ENCODE data around the gene TXNRD1.
"Not testable (repeated sequence)": the region's sequence is repeated elsewhere in the genome, so short reads cannot be mapped to it uniquely, and the experiment has no call there.

The TXNRD1 gene

GRCh38 chr12:104323899-104324298, 108.3 kb downstream of the TXNRD1 start:
- DNase-seq (ENCODE audit: low read depth in 2 of 2): no peak

DNA sequence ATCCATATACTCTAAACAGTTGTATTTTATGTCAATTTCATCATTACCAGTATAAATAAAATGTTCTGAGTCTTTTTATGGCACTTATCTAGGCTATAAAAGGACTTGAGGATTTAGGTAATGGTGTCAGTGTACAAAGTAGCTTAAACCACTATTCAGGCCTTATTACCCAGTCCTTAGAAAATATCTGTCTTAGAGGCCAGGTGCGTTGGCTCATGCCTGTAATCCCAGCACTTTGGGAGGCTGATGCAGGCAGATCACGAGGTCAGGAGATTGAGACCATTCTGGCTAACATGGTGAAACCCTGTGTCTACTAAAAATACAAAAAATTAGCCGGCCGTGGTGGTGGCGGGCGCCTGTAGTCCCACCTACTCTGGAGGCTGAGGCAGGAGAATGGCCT, 112.7 kb downstream of the TXNRD1 start:
- not testable (repeated sequence) for DNase-seq (ENCODE audit: low read depth in 2 of 2)

GRCh38 chr12:104328790-104329189, 113.2 kb downstream of the TXNRD1 start:
- no peak for DNase-seq (ENCODE audit: low read depth in 2 of 2)

DNA sequence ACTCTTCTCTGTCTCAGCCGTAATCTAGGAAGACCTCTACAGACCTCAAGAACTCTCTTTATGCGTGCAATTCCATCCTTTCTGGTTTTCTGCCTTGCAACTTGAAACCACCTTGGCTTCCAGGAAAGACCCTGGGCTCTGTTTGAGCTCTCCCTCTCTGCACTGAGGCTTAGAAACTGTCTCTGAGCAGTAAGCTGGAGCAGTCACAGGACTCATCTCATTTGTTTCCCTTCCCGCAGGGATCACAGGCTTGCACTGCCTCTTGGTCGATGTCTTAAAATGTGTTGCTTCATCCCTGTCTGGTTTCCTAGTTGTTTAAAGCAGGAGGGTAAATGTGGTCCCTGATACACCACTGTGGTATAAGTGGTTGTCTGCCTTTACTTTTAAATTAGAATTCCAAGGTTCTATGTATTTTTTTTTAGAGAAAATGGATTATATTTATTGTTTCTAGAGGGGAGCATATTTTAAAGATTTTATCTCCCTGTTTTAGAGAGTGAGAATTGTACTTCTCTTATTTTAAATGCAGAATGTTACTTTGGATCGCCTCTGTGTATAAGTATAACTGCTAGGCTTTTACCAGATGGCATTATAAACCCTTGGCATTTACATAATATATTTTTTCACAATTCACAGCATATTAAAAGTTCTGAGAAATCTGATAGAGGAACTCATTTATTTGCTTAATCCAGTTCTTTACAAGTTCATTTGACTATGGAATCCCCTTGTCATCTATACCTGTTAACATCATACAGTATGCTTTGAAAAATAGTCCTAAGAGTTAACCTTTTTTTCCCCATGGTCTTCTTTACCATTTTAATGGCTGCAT, 114.3 kb downstream of the TXNRD1 start:
- DNase-seq (ENCODE audit: low read depth in 2 of 2): no peak

- no peak for DNase-seq (ENCODE audit: low read depth in 2 of 2)
Measured at GRCh38 chr12:104331376-104331775, 115.8 kb downstream of the TXNRD1 start.

DNA sequence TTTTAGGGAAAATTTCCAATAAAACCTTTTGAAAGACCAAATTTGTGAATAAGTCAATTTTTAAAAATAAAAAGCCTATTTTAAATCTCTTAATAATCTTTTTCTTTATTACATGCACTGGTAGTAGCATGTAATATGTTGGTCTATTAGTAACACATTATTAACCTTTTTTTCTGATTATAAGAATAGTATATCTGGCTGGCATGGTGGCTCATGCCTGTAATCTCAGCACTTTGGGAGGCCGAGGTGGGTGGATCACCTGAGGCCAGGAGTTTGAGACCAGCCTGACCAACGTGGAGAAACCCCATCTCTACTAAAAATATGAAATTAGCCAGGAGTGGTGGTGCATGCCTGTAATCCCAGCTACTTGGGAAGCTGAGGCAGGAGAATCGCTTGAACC, 116.7 kb downstream of the TXNRD1 start:
- not testable (repeated sequence) for DNase-seq (ENCODE audit: low read depth in 2 of 2)

DNA sequence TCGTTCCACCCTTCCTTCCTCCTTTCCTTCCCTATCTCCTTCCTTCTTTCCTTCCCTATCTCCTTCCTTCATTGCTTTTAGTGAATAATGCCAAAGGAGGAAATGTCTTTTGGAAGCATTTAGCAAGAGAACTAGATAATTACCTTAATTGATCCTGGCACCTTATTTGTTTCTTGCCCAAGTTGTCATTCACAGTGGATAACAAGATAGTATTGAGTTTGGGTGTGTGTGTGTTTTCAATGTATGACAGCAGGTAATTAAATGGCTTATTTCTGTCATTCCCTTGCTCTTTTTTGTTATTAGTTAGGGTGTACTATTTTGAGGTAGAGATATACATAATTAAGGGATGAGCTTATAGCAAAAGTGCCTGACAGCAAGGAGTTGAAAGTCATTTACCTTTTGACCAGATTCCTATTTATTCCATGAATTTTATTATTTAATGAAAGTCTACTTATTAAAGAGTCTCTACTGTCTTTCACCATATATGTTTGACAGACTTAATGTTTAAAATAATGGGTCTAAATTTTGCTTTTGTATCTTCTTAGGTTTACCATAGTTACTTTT, 118.2 kb downstream of the TXNRD1 start:
- DNase-seq (ENCODE audit: low read depth in 2 of 2): no peak

GRCh38 chr12:104334581-104334980, 119.0 kb downstream of the TXNRD1 start:
- DNase-seq (ENCODE audit: low read depth in 2 of 2): no peak

DNA sequence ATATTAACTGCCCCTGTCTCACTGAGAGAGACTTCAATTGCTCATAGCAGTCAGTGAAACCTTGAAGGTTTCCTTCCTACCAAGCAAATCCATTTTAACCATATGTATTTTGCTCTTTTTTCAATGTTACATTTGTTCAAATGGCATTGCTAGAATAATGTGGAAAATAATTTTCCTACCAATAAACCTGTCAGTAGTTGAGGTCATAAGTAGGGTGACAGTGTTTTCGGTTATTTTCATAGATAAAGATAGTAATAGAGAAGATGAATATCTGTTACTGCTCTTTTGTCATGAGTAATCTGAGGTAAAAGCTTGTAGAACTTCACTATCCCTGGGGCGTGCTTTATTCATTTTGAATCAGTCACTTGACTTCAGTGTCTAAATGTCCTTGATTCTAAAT, 120.5 kb downstream of the TXNRD1 start:
- DNase-seq (ENCODE audit: low read depth in 2 of 2): no peak

- DNase-seq (ENCODE audit: low read depth in 2 of 2): no peak
Measured at GRCh38 chr12:104337030-104337558, 121.5 kb downstream of the TXNRD1 start.

- no peak for DNase-seq (ENCODE audit: low read depth in 2 of 2)
Measured at GRCh38 chr12:104339663-104340062, 124.1 kb downstream of the TXNRD1 start.

DNA sequence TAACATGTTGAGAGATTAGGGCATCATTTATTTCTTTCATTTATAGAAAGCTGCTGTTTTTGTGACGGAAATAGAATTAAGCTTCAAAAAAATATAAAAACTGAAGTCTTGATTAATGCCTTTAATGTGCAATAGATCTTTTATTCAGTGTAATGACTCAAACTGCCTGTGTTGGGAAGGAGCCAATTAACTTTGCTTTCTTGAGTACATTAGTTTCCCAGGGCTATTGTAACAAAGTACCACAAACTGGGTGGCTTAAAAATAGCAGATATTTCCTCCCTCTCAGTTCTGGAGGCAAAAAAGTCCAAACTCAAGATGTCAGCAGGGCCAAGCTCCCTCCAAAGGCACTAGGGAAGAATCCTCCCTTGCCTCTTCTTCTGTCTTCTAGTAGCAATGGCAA, 124.6 kb downstream of the TXNRD1 start:
- no peak for DNase-seq (ENCODE audit: low read depth in 2 of 2)

- no peak for DNase-seq (ENCODE audit: low read depth in 2 of 2)
Measured at GRCh38 chr12:104340925-104341611, 125.5 kb downstream of the TXNRD1 start.

DNA sequence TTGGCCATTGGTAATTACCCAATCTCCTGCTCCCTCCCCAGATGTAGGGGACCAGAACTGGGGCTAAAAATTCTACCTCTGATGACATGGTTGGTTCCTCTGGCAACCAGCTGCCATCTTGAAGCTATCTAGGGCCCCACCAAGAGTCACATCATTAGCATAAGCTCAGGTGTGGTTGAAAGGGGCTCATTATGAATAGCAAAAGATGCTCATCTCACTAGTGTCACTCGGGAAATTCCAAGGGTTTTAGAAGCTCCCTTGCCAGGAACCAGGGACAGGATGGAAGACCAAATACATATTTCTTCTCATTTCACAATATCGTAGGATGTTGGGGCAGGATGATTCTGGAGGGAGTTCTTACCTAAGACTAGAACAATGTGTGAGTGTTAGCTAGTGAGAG, 126.6 kb downstream of the TXNRD1 start:
- DNase-seq (ENCODE audit: low read depth in 2 of 2): no peak

- no peak for DNase-seq (ENCODE audit: low read depth in 2 of 2)
Measured at GRCh38 chr12:104342635-104343249, 127.2 kb downstream of the TXNRD1 start.

DNA sequence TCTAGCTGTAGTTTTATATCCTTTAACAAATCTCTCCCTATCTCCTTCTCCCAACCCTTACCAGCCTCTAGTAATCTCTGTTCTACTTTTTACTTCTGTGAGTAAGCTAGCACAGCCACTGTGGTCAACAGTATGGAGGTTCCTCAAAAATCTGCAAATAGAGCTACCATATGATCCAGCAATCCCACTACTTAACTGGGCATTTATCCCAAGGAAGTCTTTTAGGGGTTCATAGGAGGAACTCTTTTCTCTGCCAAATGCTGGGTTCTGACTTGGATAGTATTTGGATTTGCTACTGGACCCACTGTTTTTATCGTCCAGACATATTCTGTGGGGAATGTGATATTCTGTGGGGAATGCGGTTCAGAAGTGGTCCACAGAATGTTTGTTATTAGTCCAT, 129.1 kb downstream of the TXNRD1 start:
- DNase-seq (ENCODE audit: low read depth in 2 of 2): no peak

GRCh38 chr12:104345234-104346066, 129.9 kb downstream of the TXNRD1 start:
- no peak for DNase-seq (ENCODE audit: low read depth in 2 of 2)

DNA sequence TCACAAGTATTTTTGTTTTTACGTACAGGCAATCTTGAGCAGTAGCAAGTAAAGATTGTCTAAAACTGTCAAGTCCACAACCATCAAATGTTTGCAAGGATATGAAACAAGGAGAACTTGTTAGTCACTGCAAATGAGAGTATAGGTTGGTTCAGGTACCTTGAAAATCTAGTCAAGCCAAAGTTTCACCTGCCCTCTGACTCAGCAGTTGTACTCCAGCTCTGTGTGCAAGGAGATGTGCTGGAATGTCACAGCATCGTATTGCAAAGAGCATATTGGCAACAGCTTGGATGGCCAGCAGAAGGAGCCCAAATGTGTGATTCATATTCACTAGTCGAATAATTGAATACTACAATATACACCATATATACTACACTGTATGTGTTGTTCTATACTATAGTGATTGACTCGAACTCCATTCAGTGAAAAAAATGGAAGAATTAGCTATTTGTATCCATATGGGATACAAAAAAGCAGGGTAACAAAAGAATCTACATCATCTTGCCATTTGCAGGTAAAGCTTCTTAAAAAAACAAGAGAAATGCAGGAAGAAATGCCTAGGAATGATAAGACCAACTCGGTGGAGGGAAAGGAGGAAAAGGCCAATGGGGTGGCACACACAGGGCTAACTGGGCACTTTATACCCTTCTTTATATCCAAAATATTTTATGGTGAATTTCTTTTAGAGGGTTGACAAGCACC, 131.9 kb downstream of the TXNRD1 start:
- no peak for DNase-seq (ENCODE audit: low read depth in 2 of 2)

GRCh38 chr12:104348283-104348993, 132.9 kb downstream of the TXNRD1 start:
- no peak for DNase-seq (ENCODE audit: low read depth in 2 of 2)

DNA sequence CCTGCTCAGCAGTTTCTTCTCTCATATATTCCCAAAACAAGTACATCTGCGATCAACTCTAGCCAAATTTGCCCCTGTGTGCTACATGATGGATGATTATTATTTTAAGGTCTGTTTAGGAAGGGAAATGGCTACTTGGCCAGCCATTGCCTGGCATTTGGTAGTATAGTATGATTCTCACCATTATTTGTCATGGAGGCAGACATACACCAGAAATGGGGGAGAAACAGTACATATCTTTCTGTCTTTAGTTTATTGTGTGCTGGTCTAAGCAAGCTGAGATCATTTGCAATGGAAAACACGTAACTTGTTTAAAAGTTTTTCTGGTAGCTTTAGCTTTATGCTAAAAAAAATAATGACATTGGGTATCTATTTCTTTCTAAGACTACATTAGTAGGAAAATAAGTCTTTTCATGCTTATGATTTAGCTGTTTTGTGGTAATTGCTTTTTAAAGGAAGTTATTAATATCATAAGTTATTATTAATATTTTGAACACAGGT, 133.5 kb downstream of the TXNRD1 start:
- DNase-seq (ENCODE audit: low read depth in 2 of 2): no peak

All from fibroblast of skin of left biceps (primary cell).